ENCODE data around the gene ASB15.
"Not testable (repeated sequence)": the region's sequence is repeated elsewhere in the genome, so short reads cannot be mapped to it uniquely, and the experiment has no call there.

Gene ASB15

DNA sequence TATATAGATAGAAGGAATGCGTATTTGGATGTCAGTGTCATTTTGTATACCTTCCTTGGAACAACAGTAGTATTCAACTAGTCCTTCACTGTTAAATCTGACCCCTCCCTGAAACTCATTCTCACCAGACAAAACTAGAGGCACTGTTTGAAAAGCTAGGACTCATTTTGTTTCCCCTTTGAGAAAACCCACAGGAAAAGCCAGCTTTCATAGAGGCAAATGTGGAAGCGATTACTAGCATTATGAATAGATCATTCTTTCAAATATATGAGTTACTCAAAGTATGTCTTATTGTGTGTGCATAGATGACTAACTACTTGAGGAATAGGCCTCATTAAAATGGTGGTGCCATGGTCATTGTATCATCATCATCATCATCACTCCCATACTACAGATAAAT, 1.9 kb upstream of the ASB15 start:
- no peak for DNase-seq

DNA sequence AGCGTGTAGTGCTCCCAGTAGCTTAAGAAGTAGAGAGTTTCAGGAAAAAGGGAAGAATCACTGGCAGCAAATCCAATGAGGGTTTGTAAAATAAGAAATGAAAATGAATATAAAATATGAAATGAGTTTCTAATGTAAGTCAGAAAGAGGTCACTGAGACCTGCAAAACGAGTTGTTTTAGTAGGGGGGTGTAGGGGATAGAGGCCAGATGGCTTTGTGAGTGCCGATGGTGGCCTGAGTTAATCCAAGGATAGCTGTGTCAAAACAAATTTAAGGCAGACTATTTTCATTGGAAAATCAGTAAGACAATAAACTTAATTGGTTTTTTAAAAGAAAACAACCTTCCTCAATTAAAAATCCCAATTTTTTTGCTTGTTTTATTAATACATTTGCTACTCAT, 745 bp upstream of the ASB15 start:
- DNase-seq: no peak

GRCh38 chr7:123602648-123603047, 1.0 kb downstream of the ASB15 start:
- no peak for DNase-seq

- DNase-seq: no peak
Observed at GRCh38 chr7:123604739-123605138, 3.1 kb downstream of the ASB15 start.

DNA sequence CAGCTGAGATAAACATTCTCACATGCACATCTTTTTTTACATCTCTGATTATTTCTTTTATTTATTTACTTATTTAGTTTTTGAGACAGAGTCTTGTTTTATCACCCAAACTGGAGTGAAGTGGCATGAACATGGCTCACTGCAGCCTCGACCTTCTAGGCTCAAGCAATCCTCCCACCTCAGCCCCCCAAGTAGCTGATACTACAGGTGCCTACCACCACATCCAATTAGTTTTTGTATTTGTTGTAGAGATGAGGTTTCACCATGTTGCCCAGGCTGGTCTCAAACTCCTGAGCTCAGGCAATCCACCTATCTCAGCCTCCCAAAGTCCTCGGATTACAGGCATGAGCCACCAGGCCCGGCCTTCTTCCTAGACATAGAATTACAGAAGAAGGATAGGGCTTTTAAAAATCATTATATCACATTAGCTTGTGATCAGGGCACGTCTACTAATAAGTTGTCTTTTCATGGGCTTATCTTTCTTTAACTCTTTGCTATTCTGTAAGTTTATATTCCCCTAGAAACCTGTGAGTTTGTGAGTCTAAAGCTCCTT, 5.9 kb downstream of the ASB15 start:
- DNase-seq: no peak

- no peak for DNase-seq
Observed at GRCh38 chr7:123608991-123609882, 7.6 kb downstream of the ASB15 start.

- no peak for DNase-seq
Observed at GRCh38 chr7:123609883-123610239, 8.2 kb downstream of the ASB15 start.

DNA sequence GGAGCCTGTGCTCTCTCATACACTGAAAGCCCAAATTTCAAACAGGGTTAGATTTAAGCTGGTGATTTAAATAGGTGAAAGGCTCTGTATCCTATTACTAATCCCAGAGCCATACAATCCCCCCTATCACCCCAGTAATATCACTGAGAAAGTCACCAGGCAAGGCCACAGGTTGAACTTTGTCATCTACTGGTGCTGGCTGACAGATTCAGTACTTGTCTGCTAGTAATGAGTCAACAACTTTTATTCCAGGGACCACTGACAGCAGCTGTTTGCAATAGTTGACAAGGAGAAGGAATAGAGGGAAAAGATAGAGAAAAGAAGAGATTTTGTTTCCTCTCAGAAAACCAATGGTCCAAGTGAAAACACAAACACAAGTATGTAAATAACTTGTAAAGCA, 10.4 kb downstream of the ASB15 start:
- no peak for DNase-seq

GRCh38 chr7:123615344-123615743, 13.7 kb downstream of the ASB15 start:
- DNase-seq: no peak

- no peak for DNase-seq
Observed at GRCh38 chr7:123616223-123616622, 14.6 kb downstream of the ASB15 start.

DNA sequence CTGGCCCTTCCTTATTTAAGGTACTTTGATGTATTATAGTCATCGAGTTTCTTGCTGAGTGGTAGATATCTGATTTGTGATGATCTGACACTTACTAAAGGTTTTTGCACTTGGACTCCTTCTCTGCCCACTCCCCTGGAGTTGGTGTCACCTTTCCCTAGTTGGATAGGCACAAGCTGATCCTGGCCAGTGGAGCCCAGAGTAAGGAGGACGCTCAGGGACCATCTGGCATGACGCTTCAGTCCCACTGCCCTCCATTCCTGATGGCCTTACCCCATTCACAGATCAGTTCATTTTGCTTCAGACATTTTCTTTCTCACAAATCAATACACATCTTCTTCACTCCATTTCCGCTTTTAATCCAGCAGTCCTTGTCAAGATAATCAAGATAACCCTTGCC, 20.1 kb downstream of the ASB15 start:
- no peak for DNase-seq

DNA sequence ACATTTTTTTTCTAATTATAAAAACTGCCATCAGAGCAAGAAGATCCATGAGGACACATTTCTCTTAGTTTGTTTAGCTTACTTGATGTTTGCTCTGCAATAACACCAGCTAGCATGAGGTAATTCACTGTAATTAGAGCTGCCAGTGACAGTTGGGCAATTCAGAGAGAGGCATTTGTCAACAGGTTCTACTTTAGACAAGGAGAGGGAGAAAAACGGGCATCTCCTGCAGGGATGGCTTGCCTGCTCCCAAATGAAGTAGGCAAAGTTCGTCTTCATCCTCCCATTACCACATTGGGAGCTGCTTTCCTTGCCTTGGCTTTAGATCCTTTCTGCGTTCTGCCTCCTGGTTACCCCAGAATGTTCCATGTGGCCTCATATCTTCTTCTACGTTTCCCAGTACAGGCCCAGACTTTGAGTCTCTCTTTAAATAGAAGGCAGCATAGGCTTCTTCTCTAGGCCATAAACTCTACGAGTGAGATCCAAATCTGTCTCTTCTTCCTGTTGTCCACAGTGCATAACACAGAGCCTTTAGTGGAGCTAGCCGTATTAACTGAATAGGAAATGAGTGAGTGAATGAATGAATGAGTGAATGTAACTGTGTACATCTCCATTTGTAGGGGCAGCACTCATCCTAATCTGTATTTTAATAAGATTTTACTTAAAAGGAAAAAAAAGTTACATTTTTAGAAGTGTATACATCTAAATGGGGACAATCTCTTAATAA, 21.2 kb downstream of the ASB15 start:
- DNase-seq: no peak

DNA sequence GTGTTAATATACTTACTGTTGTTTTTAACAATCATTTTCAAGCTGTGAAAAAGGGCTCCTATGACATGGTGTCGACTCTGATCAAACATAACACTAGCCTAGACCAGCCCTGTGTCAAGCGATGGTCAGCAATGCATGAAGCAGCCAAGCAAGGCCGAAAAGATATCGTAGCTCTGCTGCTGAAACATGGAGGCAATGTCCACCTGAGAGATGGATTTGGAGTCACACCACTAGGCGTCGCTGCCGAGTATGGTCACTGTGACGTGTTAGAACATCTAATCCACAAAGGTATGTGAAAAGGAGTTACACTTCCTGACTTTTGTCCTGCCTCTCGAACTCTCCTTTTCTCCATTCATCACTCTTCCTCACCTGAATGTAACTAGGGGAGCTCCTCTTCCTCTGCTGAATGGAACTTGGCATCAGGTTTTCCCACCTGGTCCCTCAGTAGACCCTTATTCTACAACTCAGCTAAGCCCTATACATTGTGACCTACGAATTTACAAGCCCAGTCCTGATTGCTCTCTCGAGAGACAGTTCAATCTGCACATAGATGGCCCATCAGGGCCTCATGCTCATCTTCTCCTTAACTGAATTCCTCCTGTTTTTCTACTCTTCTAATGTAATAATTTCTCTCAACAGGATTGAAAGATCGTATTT, 23.0 kb downstream of the ASB15 start:
- DNase-seq: peak; percentile 70

- DNase-seq: no peak
Observed at GRCh38 chr7:123625254-123625653, 23.6 kb downstream of the ASB15 start.

DNA sequence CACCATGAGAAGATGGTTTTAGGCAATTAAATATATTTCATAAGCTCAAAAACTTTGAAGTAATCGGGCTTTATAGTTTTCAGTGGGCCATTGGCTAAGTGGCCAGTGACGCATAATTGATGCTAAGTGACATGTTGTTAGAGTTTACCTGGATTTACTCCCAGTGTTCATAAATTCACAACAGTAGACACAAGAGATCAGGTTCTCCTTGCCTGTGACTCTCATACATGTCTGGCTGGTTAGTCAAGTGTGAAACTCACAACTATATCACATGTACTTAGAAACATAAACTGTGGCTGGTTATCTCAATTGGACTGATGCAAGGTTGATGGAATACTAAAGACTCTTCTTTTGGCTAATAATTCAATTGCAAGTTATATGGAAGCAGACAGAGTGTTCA, 26.2 kb downstream of the ASB15 start:
- DNase-seq: no peak

- DNase-seq: no peak
Observed at GRCh38 chr7:123628829-123629228, 27.2 kb downstream of the ASB15 start.

DNA sequence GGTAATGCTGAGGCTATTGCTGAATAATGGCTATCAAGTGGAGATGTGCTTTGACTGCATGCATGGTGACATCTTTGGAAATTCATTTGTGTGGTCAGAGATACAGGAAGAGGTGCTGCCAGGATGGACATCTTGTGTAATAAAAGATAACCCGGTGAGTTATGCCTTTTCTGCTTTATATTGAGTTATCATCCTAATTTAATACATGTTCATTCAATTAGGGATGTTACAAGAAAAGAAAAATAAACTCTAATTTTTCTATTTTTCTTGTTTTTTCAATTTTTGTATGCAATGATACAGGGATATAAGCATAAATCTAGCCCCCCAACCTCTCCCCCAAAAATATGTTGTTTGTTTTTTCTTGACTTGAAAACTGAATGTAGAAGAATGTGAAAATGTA, 27.7 kb downstream of the ASB15 start:
- no peak for DNase-seq

GRCh38 chr7:123632808-123633207, 31.2 kb downstream of the ASB15 start:
- DNase-seq: no peak

DNA sequence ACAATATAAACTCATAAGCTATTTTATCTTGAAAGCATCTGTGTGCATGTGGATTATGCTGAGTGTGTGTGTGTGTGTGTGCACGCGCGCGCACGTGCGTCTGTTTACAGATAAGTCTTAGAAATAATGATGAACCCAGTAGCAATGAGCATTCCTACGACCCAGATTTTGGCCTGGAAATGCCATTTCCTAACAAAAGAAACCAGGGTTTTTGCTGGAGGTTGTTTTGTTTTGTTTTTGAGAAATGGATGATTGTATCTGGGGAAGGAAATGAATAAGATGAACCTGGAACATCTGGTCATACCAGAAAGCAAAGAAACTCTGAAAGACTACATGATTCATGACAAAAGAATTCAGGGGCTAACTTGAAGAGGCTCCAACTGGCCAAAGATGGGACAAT, 31.9 kb downstream of the ASB15 start:
- no peak for DNase-seq

DNA sequence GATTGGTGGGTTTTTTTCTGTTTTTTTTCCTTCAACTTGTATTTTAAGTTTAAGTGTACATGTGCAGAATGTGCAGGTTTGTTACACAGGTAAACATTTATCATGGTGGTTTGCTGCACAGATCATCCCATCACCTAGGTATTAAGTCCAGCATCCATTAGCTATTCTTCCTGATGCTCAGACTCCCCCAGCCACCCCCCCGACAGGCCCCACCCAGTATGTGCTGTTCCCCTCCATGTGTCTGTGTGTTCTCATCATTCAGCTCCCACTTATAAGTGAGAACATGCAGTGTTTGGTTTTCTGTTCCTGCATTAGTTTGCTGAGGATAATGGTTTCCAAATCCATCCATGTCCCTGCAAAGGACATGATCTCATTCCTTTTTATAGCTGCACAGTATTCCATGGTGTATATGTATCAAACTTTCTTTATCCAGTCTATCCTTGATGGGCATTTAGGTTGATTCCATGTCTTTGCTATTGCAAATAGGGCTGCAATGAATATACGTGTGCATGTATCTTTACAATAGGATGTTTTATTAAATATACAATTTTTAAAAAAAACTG, 32.5 kb downstream of the ASB15 start:
- DNase-seq: not testable (repeated sequence)

DNA sequence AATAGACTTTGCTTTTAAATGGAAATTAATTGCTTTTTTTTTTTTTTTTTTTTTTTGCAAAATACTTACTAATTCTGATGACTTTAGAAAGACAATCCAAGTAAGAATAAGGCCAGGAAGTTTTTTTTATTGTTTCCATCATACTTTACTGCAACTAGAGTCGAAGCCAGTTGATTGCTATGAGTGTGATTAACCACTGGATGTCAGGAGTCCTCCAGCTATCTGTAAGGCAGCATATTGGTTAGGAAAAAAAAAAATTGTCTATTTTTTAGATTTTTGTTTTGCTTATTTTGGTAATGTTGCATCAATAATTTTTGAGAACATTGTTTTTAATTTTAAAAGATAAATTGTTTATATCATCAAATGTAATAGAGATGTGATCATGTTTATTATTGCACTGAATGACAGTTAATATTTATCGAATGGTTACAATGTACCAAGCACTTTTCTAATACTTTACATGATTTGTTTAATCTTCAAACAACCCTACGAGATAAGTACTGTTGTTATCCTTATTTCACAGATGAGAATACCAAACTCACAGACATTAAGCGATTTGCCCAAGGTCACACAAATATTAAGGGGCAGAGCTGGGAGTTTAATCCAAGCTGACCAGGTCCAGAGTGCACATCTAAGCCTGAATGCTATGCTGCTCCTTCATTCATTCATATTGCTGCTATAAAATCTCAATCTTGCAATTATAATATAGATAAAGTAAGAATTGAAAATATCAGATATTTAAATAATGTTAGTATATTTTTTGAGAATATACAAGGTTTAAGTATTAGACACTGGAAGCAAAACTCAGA, 34.1 kb downstream of the ASB15 start:
- no peak for DNase-seq

- DNase-seq: no peak
Observed at GRCh38 chr7:123637203-123637602, 35.6 kb downstream of the ASB15 start.

All from activated CD4-positive, alpha-beta T cell treated with anti-CD3 and anti-CD28 coated beads, Interleukin-2, Interleukin-6, amounts not matched to agents 100 ng/mL and 50 ng/mL, durations not matched to agents 16 hours and 8 hours (primary cell).